Ishikawa (cell line): ENCODE results near the gene NR5A1.

Experiments used
- CEBPB ChIP-seq: IDR thresholded peaks from 2 replicates; pipeline ENCODE4 v1.6.1; 2012
- CREB1 ChIP-seq: IDR thresholded peaks from 2 replicates; pipeline ENCODE4 v1.6.1; 2012; ENCODE audit warnings: low read depth
- EGR1 ChIP-seq: IDR thresholded peaks from 2 replicates; pipeline ENCODE4 v1.6.1; 2012
- EP300 ChIP-seq: IDR thresholded peaks from 2 replicates; pipeline ENCODE4 v1.6.1; 2012; ENCODE audit warnings: borderline replicate concordance
- FOXM1 ChIP-seq: IDR thresholded peaks from 2 replicates; pipeline ENCODE4 v1.6.1; 2012; ENCODE audit warnings: low read depth, borderline replicate concordance
- MAX ChIP-seq: IDR thresholded peaks from 2 replicates; pipeline ENCODE4 v1.6.1; 2012
- NFIC ChIP-seq: IDR thresholded peaks from 2 replicates; pipeline ENCODE4 v1.6.1; 2012
- RAD21 ChIP-seq: IDR thresholded peaks from 2 replicates; pipeline ENCODE4 v1.6.1; 2012; ENCODE audit warnings: low read depth
- REST ChIP-seq: IDR thresholded peaks from 2 replicates; pipeline ENCODE4 v1.6.1; 2012; ENCODE audit warnings: low read depth, mild to moderate bottlenecking
- TAF1 ChIP-seq: IDR thresholded peaks from 2 replicates; pipeline ENCODE4 v1.6.1; 2012; ENCODE audit warnings: low read depth, mild to moderate bottlenecking
- TCF12 ChIP-seq: IDR thresholded peaks from 2 replicates; pipeline ENCODE4 v1.6.1; 2012; ENCODE audit warnings: low read depth
- TEAD4 ChIP-seq: IDR thresholded peaks from 2 replicates; pipeline ENCODE4 v1.6.1; 2012
- USF1 ChIP-seq: IDR thresholded peaks from 2 replicates; pipeline ENCODE4 v1.6.1; 2012
- YY1 ChIP-seq: IDR thresholded peaks from 2 replicates; pipeline ENCODE4 v1.6.1; 2012; ENCODE audit warnings: low read depth
- ZBTB7A ChIP-seq: IDR thresholded peaks from 2 replicates; pipeline ENCODE4 v1.6.1; 2012; ENCODE audit warnings: low read depth

The NR5A1 gene

GRCh38 chr9:124526174-124526573 lies 19.0 kb upstream of the NR5A1 start:
- no peak for TF ChIP-seq EGR1
- no peak for TF ChIP-seq MAX
- no peak for TF ChIP-seq YY1
- TF ChIP-seq REST, result no peak
- no peak for TF ChIP-seq TAF1
- no peak for TF ChIP-seq CEBPB
- no peak for TF ChIP-seq TEAD4
- no peak for TF ChIP-seq USF1
- TF ChIP-seq CREB1, result no peak
- no peak for TF ChIP-seq RAD21
- no peak for TF ChIP-seq FOXM1
- TF ChIP-seq TCF12, result no peak
- TF ChIP-seq ZBTB7A, result no peak
- no peak for TF ChIP-seq EP300
- TF ChIP-seq NFIC, result no peak

- TF ChIP-seq CEBPB, result no peak
- peak; percentile 23; the same call in 1 of the 2 replicates for TF ChIP-seq RAD21
Measured at GRCh38 chr9:124522121-124523098, 15.2 kb upstream of the NR5A1 start.

GRCh38 chr9:124521142-124521541 lies 13.9 kb upstream of the NR5A1 start:
- no peak for TF ChIP-seq TCF12
- TF ChIP-seq YY1, result no peak
- no peak for TF ChIP-seq ZBTB7A
- TF ChIP-seq NFIC, result no peak
- no peak for TF ChIP-seq CEBPB
- TF ChIP-seq EP300, result no peak
- no peak for TF ChIP-seq CREB1
- TF ChIP-seq RAD21, result no peak

- TF ChIP-seq RAD21 (no peak), YY1 (no peak), REST (no peak), CEBPB (no peak), CREB1 (no peak), USF1 (no peak), EGR1 (no peak), EP300 (no peak), ZBTB7A (no peak), FOXM1 (no peak), TCF12 (no peak), NFIC (no peak), TEAD4 (no peak), TAF1 (no peak), MAX (no peak)
Measured at GRCh38 chr9:124520206-124520596, 13.0 kb upstream of the NR5A1 start.

GRCh38 chr9:124518116-124518515 lies 10.9 kb upstream of the NR5A1 start:
- TF ChIP-seq EGR1, result no peak
- TF ChIP-seq TAF1, result no peak
- no peak for TF ChIP-seq REST
- TF ChIP-seq ZBTB7A, result no peak
- TF ChIP-seq RAD21, result no peak
- TF ChIP-seq TEAD4, result no peak
- no peak for TF ChIP-seq YY1
- TF ChIP-seq TCF12, result no peak
- TF ChIP-seq CEBPB, result no peak
